ENCODE data around the gene TMBIM6. TPM values are rescaled to one million over a fixed set of nuclear protein-coding genes. Genes with fewer than 3 reads are reported as not detected.
A peak's percentile ranks its signal among the peaks of the same experiment; 100 is the strongest.

TMBIM6 gene
- total RNA-seq, 6 experiments from 2014 or later, result 471 to 545 (median 497) TPM

DNA sequence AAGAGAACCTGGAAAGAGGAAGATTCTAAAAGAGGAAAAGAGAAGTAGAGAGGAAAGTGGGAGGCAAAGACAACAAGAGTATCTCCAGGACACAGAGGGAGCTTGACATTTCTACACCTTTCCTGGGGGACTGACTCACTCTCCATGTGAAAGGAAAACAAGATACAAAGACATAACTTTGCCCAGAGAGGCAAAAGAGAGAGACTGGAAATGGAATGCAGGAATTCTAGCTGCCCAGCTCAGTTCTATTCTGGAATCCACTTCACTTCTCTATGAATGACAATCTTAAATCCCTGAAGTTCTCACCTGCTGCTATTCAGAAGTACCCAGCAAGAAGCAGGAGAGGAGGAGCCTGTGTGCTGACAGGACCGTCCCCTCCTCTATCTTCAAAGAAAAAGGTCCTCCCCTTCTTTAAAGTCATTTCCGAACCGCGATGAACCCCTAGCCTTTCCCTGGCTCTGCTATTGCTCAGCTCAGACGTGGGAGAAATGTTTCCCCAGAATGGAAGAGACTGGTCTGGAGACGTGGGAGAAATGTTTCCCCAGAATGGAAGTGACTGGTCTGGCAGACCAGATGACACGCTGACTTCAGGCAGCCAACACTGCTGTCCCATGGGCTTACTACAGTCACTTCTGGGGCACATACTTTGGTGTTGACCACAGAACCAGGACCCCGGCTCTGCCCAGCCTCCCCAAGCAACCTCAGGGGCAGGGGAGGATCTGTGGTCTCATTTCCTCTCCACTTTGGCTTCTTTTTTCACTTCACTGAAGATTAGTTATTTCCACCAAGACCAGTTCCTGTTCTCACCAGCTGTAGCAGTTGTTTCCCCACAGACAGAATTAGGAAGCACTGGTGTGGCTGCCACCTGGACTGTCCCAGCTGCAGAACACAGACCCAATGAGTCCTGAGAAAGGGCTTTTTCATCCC is 42.5 kb upstream of the TMBIM6 start:
- peaks cover 55% of the 10 kb centered on the region for H3K4me1 Mint-ChIP-seq (ENCODE audit: low read depth)
- peak; percentile 61 for DNase-seq
- H3K4me3 Mint-ChIP-seq, result peak overlapping the region; percentile 77
- no peaks in the 10 kb centered on the region for H3K9me3 Mint-ChIP-seq
- H3K36me3 Mint-ChIP-seq (ENCODE audit: low read depth), result no peaks in the 10 kb centered on the region
- peaks cover 3% of the 10 kb centered on the region for H3K27me3 Mint-ChIP-seq (ENCODE audit: insufficient read depth)
- peak overlapping the region; percentile 87 for H3K27ac Mint-ChIP-seq
- TF ChIP-seq, protein P1, sequence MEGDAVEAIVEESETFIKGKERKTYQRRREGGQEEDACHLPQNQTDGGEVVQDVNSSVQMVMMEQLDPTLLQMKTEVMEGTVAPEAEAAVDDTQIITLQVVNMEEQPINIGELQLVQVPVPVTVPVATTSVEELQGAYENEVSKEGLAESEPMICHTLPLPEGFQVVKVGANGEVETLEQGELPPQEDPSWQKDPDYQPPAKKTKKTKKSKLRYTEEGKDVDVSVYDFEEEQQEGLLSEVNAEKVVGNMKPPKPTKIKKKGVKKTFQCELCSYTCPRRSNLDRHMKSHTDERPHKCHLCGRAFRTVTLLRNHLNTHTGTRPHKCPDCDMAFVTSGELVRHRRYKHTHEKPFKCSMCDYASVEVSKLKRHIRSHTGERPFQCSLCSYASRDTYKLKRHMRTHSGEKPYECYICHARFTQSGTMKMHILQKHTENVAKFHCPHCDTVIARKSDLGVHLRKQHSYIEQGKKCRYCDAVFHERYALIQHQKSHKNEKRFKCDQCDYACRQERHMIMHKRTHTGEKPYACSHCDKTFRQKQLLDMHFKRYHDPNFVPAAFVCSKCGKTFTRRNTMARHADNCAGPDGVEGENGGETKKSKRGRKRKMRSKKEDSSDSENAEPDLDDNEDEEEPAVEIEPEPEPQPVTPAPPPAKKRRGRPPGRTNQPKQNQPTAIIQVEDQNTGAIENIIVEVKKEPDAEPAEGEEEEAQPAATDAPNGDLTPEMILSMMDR (IDR thresholded peaks at IDR 0.05), result no peak

- no peak for DNase-seq
- Mint-ChIP-seq H3K36me3 (ENCODE audit: low read depth) (no peaks in the 10 kb centered on the region), H3K27ac (peak overlapping the region; percentile 88; the same call in 1 of the 2 replicates), H3K27me3 (ENCODE audit: insufficient read depth) (peaks cover 1% of the 10 kb centered on the region), H3K4me3 (no peak overlapping the region), H3K4me1 (ENCODE audit: low read depth) (peaks cover 67% of the 10 kb centered on the region), H3K9me3 (no peaks in the 10 kb centered on the region)
- TF ChIP-seq, protein P1 (IDR thresholded peaks at IDR 0.05), result no peak
Measured at GRCh38 chr12:49702009-49702408, 39.3 kb upstream of the TMBIM6 start.

DNA sequence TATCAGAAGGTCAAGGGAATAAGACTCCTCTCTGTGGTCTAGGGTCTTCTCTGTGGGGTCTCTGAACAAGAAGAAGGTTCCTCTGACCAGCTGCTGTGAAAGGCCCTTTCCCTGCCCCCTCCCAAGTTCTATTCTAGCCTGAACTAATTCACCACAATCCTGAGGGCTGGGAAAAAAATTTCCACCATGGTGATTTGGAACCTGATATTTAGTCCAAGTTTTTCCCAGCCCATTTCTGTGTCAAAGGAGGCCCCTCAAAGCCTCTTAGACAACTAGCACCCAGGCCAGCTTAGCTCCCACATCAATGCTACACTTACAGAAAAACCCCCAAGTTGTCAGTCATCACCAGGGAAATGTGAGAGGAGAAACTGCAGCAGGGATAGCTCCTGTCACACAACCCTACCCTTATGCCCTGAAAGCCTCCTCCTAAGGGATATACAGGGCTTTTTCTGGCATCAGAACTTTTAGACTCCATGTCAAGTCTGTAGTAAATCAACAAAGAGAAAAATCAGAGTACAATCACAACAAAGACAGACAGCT is 38.6 kb upstream of the TMBIM6 start:
- H3K4me1 Mint-ChIP-seq (ENCODE audit: low read depth), result peaks cover 70% of the 10 kb centered on the region

GRCh38 chr12:49703647-49704137 is 37.7 kb upstream of the TMBIM6 start:
- no peaks in the 10 kb centered on the region for H3K36me3 Mint-ChIP-seq (ENCODE audit: low read depth)
- peaks cover 4% of the 10 kb centered on the region for H3K27me3 Mint-ChIP-seq (ENCODE audit: insufficient read depth)
- H3K27ac Mint-ChIP-seq, result peak overlapping the region; percentile 88
- peak overlapping the region; percentile 69 for H3K4me3 Mint-ChIP-seq
- no peaks in the 10 kb centered on the region for H3K9me3 Mint-ChIP-seq
- peaks cover 64% of the 10 kb centered on the region for H3K4me1 Mint-ChIP-seq (ENCODE audit: low read depth)
- DNase-seq, result peak; percentile 59
- TF ChIP-seq, protein P1 (IDR thresholded peaks at IDR 0.05), result no peak

More for the DNA sequence above, 38.6 kb upstream of the TMBIM6 start:
- TF ChIP-seq, protein P1 (IDR thresholded peaks at IDR 0.05), result no peak
- no peak for DNase-seq
- no peaks in the 10 kb centered on the region for H3K9me3 Mint-ChIP-seq
- H3K27me3 Mint-ChIP-seq (ENCODE audit: insufficient read depth), result peaks cover 3% of the 10 kb centered on the region
- peak overlapping the region; percentile 88 for H3K27ac Mint-ChIP-seq
- H3K36me3 Mint-ChIP-seq (ENCODE audit: low read depth), result no peaks in the 10 kb centered on the region
- H3K4me3 Mint-ChIP-seq, result peak overlapping the region; percentile 15; the same call in 1 of the 2 replicates

- Mint-ChIP-seq H3K4me1 (ENCODE audit: low read depth) (peaks cover 52% of the 10 kb centered on the region), H3K9me3 (no peaks in the 10 kb centered on the region), H3K4me3 (peak overlapping the region; percentile 93), H3K27ac (peak overlapping the region; percentile 76), H3K36me3 (ENCODE audit: low read depth) (no peaks in the 10 kb centered on the region), H3K27me3 (ENCODE audit: insufficient read depth) (peaks cover 4% of the 10 kb centered on the region)
- peak; percentile 50 for DNase-seq
- TF ChIP-seq, protein P1 (IDR thresholded peaks at IDR 0.05), result no peak
Measured at GRCh38 chr12:49705479-49706134, 35.8 kb upstream of the TMBIM6 start.
